Measurements from ENCODE around the gene MRM3.
"Not testable (repeated sequence)": the region's sequence is repeated elsewhere in the genome, so short reads cannot be mapped to it uniquely, and the experiment has no call there.

MRM3 gene

DNA sequence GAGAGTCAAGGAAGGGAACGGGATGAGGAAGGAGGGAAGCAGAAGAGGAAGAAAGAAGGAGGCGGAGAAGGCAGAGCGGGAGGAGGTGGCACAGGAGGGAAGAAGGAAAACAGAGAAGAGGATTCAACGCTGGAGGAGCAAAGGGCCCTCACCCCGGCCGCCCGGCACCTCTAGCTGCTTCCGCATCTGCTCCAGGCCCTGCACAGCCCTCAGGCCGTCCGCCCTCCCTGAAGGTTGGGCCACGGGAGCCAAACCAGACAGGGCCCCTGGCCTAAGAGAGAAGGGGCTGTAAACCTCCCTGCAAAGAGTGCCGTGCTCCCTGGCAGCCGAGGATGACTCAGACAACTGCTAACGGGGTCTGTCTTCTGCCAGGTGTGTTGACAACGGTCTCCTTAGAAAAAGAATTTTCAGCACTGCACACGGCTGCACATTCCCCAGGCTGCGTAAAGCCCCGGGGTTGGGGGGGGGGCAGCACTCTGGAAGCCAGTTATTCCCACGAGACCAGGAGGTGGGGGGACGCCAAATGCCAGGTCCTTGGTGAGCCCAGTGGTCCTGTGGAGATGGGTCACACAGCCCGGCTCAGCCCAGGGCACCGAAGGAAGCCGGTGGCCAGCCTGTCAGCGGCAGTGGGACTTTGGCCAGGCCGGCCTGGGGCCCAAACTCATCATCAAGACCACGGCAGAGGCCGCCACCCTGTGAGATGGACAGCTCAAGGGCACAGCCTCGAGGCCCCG lies 29.1 kb downstream of the MRM3 start:
- intact Hi-C loops (cut with DNase I), result no loop called here
- DNase-seq, result no peak

DNA sequence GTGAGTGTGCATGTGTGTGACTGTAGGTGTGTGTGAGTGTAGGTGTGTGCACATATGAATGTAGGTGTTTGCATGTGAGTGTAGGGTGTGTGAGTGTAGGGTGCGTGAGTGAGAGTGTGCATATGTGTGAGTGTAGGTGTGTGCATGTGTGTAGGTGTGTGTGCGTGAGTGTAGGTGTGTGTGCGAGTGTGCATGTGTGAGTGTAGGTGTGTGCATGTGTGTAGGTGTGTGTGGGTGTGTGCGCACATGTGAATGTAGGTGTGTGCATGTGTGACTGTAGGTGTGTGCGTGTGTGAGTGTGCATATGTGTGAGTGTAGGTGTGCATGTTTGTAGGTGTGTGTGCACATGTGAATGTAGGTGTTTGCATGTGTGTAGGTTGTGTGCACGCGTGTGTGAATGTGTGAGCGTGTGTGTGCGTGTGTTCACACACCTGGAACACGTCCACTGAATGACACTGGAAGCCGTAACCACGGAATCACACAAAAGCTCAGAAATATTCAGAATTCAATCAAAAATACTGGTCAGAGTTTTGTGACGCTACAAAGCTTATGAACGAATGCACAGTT lies 30.6 kb downstream of the MRM3 start:
- intact Hi-C loops (cut with DNase I), result no loop called here
- no peak for DNase-seq

DNA sequence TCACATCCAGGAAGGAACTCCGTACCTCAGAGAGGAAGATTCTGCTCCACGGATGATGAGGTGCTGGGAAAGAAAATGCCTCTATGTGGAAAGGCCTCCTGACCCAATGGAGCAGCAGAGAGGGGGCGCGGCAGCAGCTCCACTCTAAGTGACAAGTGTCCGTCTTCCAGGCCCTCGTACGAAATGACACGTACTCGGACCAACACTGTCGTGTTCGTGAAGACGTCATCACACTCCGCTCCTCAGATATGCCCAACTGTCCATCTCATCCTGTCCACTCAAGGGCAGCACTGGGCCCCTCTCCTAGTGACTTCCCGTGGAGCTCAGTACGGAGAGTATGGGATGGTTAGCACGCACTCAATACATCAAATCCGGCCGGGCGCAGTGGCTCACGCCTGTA lies 32.2 kb downstream of the MRM3 start:
- DNase-seq, result no peak
- intact Hi-C loops (cut with DNase I), result no loop called here

DNA sequence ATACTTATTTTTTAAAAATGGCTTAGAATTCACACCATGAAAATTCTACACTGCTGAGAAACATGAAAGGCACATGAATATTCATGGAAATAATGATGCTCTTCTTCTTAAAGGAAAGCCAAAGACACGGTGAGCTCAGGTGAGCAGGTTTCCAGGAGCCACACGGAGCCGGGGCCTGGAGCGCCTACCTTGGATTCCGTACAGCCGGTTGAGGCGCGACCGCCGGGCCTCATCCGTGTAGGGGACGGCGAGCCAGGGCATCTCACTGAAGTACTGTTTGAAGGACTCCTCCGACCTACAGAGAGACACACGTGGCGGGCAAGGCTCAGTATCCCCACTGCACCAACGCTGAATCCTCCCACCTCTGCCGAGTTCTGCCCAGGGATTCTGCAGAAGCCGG lies 37.1 kb downstream of the MRM3 start:
- intact Hi-C loops (cut with DNase I), result no loop called here
- no peak for DNase-seq

DNA sequence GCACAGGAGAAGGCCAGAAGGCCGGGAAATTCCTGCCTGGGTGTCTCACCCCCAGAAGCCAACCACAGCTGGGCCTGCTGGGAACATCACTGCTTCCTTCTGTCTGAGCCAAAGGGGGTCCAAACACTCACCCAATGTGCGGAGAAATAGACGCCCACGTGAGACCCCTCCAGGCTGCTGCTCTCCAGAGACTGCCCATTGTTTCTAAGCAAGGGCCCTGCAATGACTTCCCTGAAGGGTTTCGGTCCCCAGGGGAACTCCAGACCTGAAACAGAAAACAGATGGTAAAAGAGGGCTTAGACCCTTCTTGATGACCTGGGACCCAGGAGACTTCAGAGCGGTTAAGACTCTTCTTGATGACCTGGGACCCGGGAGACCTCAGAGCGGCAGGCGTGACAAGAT lies 41.3 kb downstream of the MRM3 start:
- DNase-seq, result no peak
- intact Hi-C loops (cut with DNase I), result no loop called here

DNA sequence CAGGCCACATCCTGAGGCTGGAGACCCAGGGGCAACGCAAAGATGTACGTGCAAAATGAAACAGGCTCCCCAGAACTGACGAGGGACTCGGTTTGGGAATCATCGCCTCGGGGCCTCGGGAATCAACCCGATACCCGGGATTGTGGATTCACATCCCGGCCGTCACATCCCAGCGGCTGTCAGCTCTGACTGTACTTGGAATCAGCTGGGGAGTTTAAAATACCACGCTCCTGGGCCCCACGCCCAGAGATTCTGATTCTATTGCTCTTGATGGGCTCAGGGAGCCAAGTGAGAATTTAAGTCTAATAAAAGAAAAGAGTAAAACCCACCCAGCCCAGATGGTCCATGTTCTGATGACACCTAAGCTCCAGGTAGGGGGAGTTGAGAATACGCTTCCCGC lies 42.2 kb downstream of the MRM3 start:
- peak in 4 of 10 donors; percentile 11 to 89 (median 67) for DNase-seq
- intact Hi-C loops (cut with DNase I), result no loop called here

DNA sequence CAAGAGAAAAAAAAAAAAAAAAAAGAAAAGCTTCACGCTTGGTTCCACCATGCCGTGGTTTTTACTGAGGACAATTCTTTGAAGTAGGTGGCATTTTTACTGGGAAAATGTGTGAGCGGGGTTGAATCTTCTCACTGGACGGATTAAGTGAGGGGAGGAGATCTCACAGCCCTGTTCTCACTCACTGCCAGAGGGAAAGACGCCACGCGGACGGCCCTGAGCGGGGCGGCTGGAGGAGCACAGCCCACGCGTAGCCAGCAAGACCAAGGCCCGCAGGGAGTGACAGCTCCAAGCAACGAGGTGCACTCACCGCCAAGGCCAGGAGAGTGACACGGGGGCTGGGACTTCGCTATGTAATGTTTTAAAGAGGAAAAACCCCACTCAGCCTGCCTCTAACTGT lies 43.1 kb downstream of the MRM3 start:
- intact Hi-C loops (cut with DNase I), result no loop called here
- no peak for DNase-seq

DNA sequence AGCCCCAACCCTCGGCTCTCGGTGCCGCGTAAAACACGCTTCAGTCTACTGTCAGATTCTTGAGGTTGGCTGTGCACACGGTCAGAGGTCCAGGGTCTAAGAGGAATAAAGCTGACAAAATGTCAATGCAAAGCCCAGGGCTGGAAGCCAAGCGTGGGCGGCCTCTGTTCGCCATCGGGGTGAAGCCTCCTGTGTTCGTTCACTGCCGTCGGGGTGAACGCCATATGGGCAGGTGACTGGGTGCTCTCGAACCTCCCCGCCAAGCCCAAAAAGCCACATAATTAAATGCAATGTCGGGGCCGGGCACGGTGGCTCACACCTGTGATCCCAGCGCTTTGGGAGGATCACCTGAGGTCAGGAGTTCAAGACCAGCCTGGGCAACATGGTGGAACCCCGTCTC lies 44.6 kb downstream of the MRM3 start:
- intact Hi-C loops (cut with DNase I), result no loop called here
- DNase-seq, result peak in 1 of 10 donors; percentile 56

DNA sequence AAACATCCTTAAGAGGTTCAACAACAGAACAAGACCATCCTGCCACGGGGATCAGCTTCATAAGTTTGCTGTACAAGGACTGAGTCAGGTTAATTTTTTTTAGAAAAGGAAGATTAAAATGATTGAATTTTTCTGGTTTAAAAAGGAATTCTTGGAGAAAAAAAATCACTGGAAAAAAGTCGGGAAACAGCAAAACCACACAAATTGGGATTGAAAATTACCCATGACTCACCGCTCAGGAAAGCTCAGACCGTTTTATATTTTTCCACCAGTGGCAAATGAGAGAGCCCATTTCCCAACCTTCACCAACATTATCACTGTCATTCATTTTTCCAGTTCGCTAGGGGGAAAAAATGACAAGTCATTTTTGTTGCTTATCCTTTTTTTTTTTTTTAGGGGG lies 46.6 kb downstream of the MRM3 start:
- intact Hi-C loops (cut with DNase I), result no loop called here

DNA sequence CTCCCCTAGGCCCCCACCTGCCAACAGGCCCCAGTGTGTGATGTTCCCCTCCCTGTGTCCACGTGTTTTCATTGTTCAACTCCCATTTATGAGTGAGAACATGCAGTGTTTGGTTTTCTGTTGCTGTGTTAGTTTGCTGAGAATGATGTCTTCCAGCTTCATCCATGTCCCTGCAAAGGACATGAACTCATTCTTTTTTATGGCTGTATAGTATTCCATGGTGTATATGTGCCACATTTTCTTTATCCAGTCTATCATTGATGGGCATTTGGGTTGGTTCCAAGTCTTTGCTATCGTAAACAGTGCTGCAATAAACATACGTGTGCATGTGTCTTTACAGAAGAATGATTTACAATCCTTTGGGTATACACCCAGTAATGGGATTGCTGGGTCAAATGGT lies 47.5 kb downstream of the MRM3 start:
- intact Hi-C loops (cut with DNase I); DNase-seq: not testable (repeated sequence)

More for the DNA sequence above, 46.6 kb downstream of the MRM3 start:
- no peak for DNase-seq

DNA sequence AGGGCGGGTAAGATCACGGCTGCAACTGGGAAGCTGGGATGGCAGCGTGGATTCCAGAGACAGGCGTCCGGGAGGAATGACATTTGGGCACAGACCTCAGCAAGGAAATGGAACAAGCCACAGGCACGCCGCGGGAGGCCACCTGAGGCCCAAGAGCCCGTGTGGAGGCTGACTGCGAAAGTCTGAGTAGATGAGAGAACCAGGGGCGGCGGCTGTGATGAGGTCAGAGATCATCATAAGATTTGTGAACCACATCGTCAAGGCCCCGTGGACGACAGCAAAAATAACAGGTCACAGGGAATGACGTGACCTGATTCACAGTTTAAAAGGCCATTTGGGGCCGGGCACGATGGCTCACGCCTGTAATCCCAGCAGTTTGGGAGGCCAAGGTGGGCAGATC lies 48.2 kb downstream of the MRM3 start:
- intact Hi-C loops (cut with DNase I), result no loop called here
- peak in 1 of 10 donors; percentile 43 for DNase-seq

DNA sequence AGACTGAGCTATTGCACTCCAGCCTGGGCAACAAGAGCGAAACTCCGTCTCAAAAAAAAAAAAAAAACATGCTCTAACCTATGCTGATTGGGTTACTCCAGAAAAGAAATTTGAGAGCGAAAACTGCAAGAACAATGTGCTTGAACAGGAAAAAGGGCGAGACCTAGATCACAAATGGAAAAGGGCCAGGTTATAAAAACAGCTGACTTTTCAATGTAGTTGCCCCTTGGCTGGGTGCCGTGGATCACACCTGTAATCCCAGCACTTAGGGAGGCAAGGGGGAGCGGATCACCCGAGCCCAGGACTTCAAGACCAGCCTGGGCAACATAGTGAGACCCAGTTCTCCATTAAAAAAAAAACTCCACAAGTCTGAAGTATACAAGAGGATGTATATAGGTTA lies 48.8 kb downstream of the MRM3 start:
- no peak for DNase-seq
- intact Hi-C loops (cut with DNase I), result no loop called here

DNA sequence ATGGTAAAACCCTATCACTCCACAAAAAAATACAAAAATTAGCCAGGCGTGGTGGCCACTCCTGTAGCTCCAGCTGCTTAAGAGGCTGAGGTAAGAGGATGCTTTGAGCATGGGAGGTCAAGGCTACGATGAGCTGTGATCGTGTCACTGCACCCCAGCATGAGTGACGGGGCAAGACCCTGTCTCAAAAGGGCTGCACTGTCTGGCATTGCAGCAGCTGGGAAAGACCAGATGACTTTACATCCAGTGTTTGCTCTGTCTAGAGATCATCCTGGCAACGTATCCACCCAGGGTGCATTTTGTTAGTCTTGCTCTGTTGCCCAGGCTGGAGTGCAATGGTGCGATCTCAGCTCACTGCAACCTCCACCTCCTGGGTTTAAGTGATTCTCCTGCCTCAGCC lies 52.0 kb downstream of the MRM3 start:
- DNase-seq, result no peak
- intact Hi-C loops (cut with DNase I), result no loop called here

DNA sequence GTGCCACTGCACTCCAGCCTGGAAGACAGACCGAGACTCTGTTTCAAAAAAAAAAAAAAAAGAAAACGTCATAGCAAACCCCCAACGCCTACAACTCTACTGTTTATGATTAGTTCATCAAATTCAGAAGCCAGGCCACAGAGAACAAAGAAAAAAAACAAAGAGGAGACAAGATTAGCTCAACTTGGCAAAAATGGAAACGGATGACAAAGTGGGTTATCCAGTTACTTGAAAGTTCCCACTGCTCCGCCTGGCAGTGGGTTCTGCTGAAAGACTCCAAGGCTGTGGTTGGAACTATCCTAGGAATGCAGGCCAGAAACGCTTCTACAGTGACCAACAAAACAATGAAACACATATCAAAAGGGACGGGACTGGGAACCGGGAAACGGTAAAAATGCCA lies 53.1 kb downstream of the MRM3 start:
- intact Hi-C loops (cut with DNase I), result no loop called here
- DNase-seq, result no peak

DNA sequence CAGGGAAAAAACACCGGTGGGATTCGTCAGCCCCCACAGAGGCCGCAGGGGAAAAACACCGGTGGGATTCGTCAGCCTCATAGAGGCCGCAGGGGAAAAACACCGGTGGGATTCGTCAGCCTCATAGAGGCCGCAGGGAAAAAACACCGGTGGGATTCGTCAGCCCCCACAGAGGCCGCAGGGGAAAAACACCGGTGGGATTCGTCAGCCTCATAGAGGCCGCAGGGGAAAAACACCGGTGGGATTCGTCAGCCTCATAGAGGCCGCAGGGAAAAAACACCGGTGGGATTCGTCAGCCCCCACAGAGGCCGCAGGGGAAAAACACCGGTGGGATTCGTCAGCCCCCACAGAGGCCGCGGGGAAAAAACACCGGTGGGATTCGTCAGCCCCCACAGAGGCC lies 53.6 kb downstream of the MRM3 start:
- intact Hi-C loops (cut with DNase I), result not testable (repeated sequence)

DNA sequence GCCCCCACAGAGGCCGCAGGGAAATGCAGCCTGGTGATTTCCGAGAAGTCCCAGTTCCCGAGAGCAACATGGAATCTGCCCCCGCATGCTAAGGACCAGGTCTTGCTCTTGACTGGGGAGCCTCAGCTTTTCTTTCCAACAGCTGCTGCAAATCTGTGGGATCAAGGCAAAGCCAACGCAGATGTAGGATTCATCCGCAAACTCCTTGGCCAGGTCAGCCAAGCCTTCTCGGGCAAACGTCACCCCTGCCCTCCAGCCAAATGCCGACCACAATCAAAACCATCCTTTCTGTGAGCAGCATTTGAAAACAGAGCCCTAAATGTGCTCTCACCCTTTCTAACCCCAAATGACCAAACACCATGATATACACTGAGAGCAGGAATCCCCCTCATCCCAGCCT lies 54.0 kb downstream of the MRM3 start:
- intact Hi-C loops (cut with DNase I), result no loop called here
- DNase-seq, result no peak

More for the DNA sequence above, 53.6 kb downstream of the MRM3 start:
- DNase-seq, result not testable (repeated sequence)

DNA sequence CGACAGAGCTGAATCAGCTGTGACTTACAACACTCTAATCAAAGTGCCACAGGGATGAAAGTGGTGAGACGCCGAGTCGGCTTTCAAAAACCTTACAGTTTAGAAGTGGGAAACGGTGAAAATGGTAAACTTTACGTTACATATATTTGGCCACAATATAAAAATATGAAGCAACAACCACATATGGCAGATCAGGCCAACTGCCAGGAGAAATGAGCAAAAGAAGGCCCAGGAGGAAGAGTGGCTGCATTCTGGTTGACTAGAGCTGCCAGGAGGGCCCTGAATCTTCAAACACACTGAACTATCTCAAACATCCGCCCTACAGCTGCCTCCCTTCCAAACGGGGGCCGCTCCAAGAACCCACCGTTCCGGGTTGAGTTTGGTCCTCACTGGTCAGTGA lies 56.3 kb downstream of the MRM3 start:
- no peak for DNase-seq
- intact Hi-C loops (cut with DNase I), result no loop called here

DNA sequence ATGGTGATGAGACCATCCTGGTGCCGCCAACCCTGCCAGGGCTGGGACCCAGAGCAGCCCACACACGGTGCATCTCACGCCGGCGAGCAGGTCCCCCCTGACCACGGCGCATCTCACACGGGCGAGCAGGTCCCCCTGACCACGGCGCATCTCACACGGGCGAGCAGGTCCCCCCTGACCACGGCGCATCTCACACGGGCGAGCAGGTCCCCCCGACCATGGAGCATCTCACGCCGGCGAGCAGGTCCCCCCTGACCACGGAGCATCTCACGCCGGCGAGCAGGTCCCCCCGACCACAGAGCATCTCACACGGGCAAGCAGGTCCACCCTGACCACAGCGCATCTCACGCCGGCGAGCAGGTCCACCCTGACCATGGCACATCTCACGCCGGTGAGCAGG lies 59.2 kb downstream of the MRM3 start:
- intact Hi-C loops (cut with DNase I), result no loop called here
- DNase-seq, result no peak
